WTC11 (cell line): ENCODE measurements around the gene PITX1. TPM values are rescaled to one million over a fixed set of nuclear protein-coding genes. Genes with fewer than 3 reads are reported as not detected.
"Not testable (repeated sequence)": the region's sequence is repeated elsewhere in the genome, so short reads cannot be mapped to it uniquely, and the experiment has no call there.

Source experiments
- ATAC-seq: fragments of 200-7000 bp; cut with Tn5 transposase; 2 replicates; pipeline ENCODE4 v1.10.0; 2021; ENCODE audit warnings: mild to moderate bottlenecking, moderate library complexity
- Bru-seq: library from RNA; stranded (reverse); fragments of 400-500 nt; gene quantifications from one replicate; lab custom pipeline; 2021; lab: Mats Ljungman, UMichigan
- CTCF ChIA-PET: fragments of 300-600 bp; sonication (Branson Sonifier 250); formaldehyde crosslinking; loops from one replicate; lab custom pipeline; 2021; ENCODE audit warnings: antibody characterized with exemption; lab: Charles Lee
- POLR2A ChIA-PET: fragments of 350-600 bp; sonication (Branson Sonifier 250); formaldehyde crosslinking; loops from one replicate; lab custom pipeline; 2021; ENCODE audit warnings: antibody characterized with exemption; lab: Charles Lee
- DNase-seq: peaks from one replicate; pipeline ENCODE4 v3.0.0; 2021; ENCODE audit warnings: low spot score
- H3K27ac Mint-ChIP-seq: 2 replicates; pipeline ENCODE4 v1.8.0; 2021; ENCODE audit warnings: mixed read lengths
- H3K27me3 Mint-ChIP-seq: 2 replicates; pipeline ENCODE4 v1.8.0; 2021; ENCODE audit warnings: low read depth, mild to moderate bottlenecking, moderate library complexity, mixed read lengths
- H3K36me3 Mint-ChIP-seq: 2 replicates; pipeline ENCODE4 v1.8.0; 2021; ENCODE audit warnings: mixed read lengths
- H3K4me1 Mint-ChIP-seq: 2 replicates; pipeline ENCODE4 v1.8.0; 2022; ENCODE audit warnings: mixed read lengths
- H3K4me3 Mint-ChIP-seq: 2 replicates; pipeline ENCODE4 v1.8.0; 2021; ENCODE audit warnings: mild to moderate bottlenecking, moderate library complexity, mixed read lengths
- H3K9me3 Mint-ChIP-seq: 2 replicates; pipeline ENCODE4 v1.8.0; 2021; ENCODE audit warnings: mixed read lengths
- EMX1 ChIP-seq: fragments of 250-450 bp; sonication (Bioruptor Pico); IDR thresholded peaks from 2 replicates; pipeline ENCODE4 v1.8.0; 2021; ENCODE audit warnings: mild to moderate bottlenecking
- HMGA2 ChIP-seq: fragments of 250-450 bp; sonication (Bioruptor Pico); IDR thresholded peaks from 2 replicates; pipeline ENCODE4 v1.4.0; 2021; ENCODE audit warnings: mild to moderate bottlenecking, moderate library complexity
- JAZF1 ChIP-seq: fragments of 250-450 bp; sonication (Bioruptor Pico); IDR thresholded peaks from 2 replicates; pipeline ENCODE4 v1.9.0; 2021; ENCODE audit warnings: moderate library complexity, mild to moderate bottlenecking, inconsistent platforms
- KAT7 ChIP-seq: sonication (generic); formaldehyde crosslinking; IDR thresholded peaks from 2 replicates; pipeline ENCODE4 v1.8.1; 2023; ENCODE audit warnings: missing genetic modification reagents, mild to moderate bottlenecking, borderline replicate concordance
- NFATC4 ChIP-seq: fragments of 250-450 bp; sonication (Bioruptor Pico); IDR thresholded peaks from 2 replicates; pipeline ENCODE4 v1.9.0; 2021; ENCODE audit warnings: mild to moderate bottlenecking
- PRDM15 ChIP-seq: sonication (generic); formaldehyde crosslinking; IDR thresholded peaks from 2 replicates; pipeline ENCODE4 v1.8.0; 2022; ENCODE audit warnings: missing genetic modification reagents
- PREB ChIP-seq: sonication (generic); formaldehyde crosslinking; IDR thresholded peaks from 2 replicates; pipeline ENCODE4 v1.8.1; 2022; ENCODE audit warnings: mild to moderate bottlenecking, missing genetic modification reagents, moderate library complexity, borderline replicate concordance
- SMAD3 ChIP-seq: sonication (generic); formaldehyde crosslinking; IDR thresholded peaks from 2 replicates; pipeline ENCODE4 v1.8.0; 2022; ENCODE audit warnings: missing genetic modification reagents, mild to moderate bottlenecking, borderline replicate concordance
- STAT6 ChIP-seq: sonication (generic); formaldehyde crosslinking; conservative IDR thresholded peaks from 2 replicates; pipeline ENCODE4 v1.8.1; 2023; ENCODE audit warnings: mild to moderate bottlenecking, low read depth, missing genetic modification reagents, moderate library complexity
- ZNF423 ChIP-seq: fragments of 250-450 bp; sonication (Bioruptor Pico); IDR thresholded peaks from 2 replicates; pipeline ENCODE4 v2.1.2; 2022; ENCODE audit warnings: mild to moderate bottlenecking, moderate library complexity
- ZNF671 ChIP-seq: fragments of 250-450 bp; sonication (Bioruptor Pico); IDR thresholded peaks from 2 replicates; pipeline ENCODE4 v1.8.0; 2021; ENCODE audit warnings: mild to moderate bottlenecking
- long read RNA-seq, 3 experiments: library from RNA in 1 of 3; library from capped mRNA in 1 of 3; library from polyadenylated mRNA in 1 of 3; unstranded in 2 of 3; stranded (forward) in 1 of 3; transcript quantifications; one replicate each; pipeline ENCODE4 v2.0.0, GENCODE V29; 2021
- total RNA-seq: library from RNA; stranded (reverse); gene quantifications from 3 replicates; pipeline ENCODE4 v1.2.3, GENCODE V29; 2021

The PITX1 gene
- total RNA-seq (0.07 to 0.23 TPM (median 0.13 TPM) in 3 replicates), Bru-seq, nascent RNA (not detected)
- long read RNA-seq, experiment 1: 0 reads
- long read RNA-seq, experiment 2: 0 reads
- long read RNA-seq, experiment 3: 0 reads

DNA sequence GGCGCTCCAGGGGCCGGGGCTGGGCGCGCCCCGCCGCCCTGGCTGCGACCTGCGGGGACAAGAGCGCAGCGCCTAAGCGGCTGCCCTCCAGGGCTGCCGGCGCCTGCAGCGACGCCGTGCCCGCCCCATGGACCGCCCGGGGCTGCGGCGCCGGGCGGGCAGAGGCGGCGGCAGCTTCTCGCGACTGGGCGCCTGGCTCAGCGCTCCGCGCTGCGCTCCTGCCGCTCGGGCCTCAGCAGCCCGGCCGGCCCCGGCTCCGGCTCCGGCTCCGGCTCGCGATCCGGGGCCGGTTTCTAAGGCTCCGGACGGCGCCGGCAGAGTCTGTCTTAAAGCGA lies at the start of gene PITX1:
PITX1 (minus strand) TSS at position 328 of the 335 bp plus-strand sequence. CDS start 347 bp downstream, outside the sequence.
- H3K27me3 Mint-ChIP-seq: peaks cover 94% of the 10 kb centered on the region
- TF ChIP-seq ZNF423: peak; percentile 83
- TF ChIP-seq SMAD3: no peak
- DNase-seq (no peak), ATAC-seq (peak; percentile 0; the same call in 1 of the 2 replicates)
- no peaks in the 10 kb centered on the region for H3K36me3 Mint-ChIP-seq
- H3K9me3 Mint-ChIP-seq: no peaks in the 10 kb centered on the region
- CTCF ChIA-PET: interaction anchor here (1.0 to 1.7 kb wide), 2 partner anchors 9 to 157 kb away, joined by 3 to 4 read pairs; no protein-coding TSS in a partner anchor
- no peak within 1 kb of the TSS for H3K27ac Mint-ChIP-seq
- POLR2A ChIA-PET: no interaction called here
- H3K4me1 Mint-ChIP-seq: peaks cover 51% of the 10 kb centered on the region
- peak within 1 kb of the TSS; percentile 79 for H3K4me3 Mint-ChIP-seq

GRCh38 chr5:135083334-135083733 lies 49.3 kb upstream of the PITX1 start:
- Mint-ChIP-seq H3K27me3 (peaks cover 12% of the 10 kb centered on the region; the same call in 1 of the 2 replicates), H3K9me3 (peaks cover 21% of the 10 kb centered on the region)
- H3K27ac Mint-ChIP-seq, POLR2A ChIA-PET, ATAC-seq, CTCF ChIA-PET, H3K4me3 Mint-ChIP-seq, DNase-seq, H3K36me3 Mint-ChIP-seq, H3K4me1 Mint-ChIP-seq: not testable (repeated sequence)

DNA sequence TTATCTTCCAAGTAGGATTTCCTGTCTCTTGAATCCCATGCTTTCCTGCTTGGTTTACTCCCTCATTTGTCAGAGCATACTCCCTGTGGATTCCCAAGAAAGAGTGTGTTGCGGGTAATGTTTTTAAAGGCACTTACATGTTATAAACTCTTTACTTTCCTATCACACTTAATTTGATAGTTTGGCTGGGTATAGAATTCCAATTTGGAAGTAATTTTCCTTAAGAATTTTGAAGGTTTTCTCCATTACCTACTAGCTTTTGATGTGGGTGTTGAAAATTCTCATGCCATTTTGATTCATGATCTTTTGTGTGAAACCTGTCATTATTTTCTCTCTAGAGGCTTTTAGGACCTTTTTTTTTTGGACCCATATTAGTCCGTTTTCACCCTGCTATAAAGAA lies 47.2 kb upstream of the PITX1 start:
- ChIA-PET CTCF (no interaction called here), POLR2A (no interaction called here)

More for the DNA sequence above, 47.2 kb upstream of the PITX1 start:
- Mint-ChIP-seq H3K27me3 (peaks cover 9% of the 10 kb centered on the region; the same call in 1 of the 2 replicates), H3K36me3 (no peaks in the 10 kb centered on the region; the same call in 1 of the 2 replicates), H3K4me3 (no peak overlapping the region), H3K27ac (no peak overlapping the region), H3K4me1 (no peaks in the 10 kb centered on the region), H3K9me3 (peaks cover 21% of the 10 kb centered on the region)
- DNase-seq (no peak), ATAC-seq (no peak)
- TF ChIP-seq PREB (CRISPR knock-in tag) (no peak), NFATC4 (no peak), PRDM15 (CRISPR knock-in tag) (no peak), JAZF1 (no peak), EMX1 (no peak), HMGA2 (no peak), KAT7 (CRISPR knock-in tag) (no peak), STAT6 (no peak), ZNF671 (CRISPR knock-in tag) (no peak)
- TF ChIP-seq, all 79 proteins: peak for 0
